ENCODE measurements around the gene ZNF30.
"Not testable (repeated sequence)": the region's sequence is repeated elsewhere in the genome, so short reads cannot be mapped to it uniquely, and the experiment has no call there.

The ZNF30 gene

GRCh38 chr19:34938886-34939285 lies 12.2 kb downstream of the ZNF30 start:
- DNase-seq = no peak
- no peak for TF ChIP-seq POLR2A (IDR thresholded peaks at IDR 0.05; ENCODE audit: low read length)
- TF ChIP-seq GATA1 (IDR thresholded peaks at IDR 0.05; ENCODE audit: low read depth, low read length) = no peak

DNA sequence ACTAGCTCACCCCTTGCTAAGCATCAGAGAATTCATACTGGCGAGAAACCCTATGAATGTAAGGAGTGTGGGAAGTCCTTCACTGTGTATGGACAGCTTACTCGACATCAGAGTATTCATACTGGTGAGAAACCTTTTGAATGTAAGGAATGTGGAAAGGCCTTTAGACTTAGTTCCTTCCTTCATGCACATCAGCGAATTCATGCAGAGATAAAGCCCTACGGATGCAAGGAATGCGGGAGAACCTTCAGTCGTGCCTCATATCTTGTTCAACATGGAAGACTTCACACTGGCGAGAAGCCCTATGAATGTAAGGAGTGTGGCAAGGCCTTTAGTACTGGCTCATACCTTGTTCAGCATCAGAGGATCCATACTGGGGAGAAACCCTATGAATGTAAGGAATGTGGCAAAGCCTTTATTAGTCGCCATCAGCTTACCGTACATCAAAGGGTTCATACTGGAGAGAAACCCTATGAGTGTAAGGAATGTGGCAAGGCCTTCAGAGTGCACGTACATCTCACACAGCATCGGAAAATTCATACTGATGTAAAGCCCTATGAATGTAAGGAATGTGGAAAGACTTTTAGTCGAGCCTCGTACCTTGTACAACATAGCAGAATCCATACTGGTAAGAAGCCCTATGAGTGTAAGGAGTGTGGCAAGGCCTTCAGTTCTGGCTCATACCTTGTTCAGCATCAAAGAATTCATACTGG lies 17.3 kb downstream of the ZNF30 start:
- no peak for DNase-seq
- TF ChIP-seq POLR2A (IDR thresholded peaks at IDR 0.05; ENCODE audit: low read length) = no peak
- TF ChIP-seq GATA1 (IDR thresholded peaks at IDR 0.05; ENCODE audit: low read depth, low read length) = no peak

DNA sequence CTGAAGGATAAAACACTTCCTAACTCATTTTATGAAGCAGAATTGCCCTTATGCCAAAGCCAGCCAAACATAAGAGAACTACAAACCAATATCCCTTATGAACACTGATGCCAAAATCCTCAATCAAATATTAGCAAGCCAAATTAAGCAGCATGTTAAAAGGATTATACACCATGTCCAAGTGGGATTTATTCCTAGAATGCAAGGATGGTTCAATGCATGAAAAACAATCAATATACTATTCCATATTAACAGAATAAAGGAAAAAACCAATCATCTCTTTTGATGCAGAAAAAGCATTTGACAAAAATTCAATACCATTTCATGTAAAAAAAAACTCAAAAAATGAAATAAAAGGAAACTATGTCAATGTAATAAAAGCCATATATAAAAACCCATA lies 26.4 kb downstream of the ZNF30 start:
- no peak for TF ChIP-seq POLR2A (IDR thresholded peaks at IDR 0.05; ENCODE audit: low read length)
- no peak for TF ChIP-seq GATA1 (IDR thresholded peaks at IDR 0.05; ENCODE audit: low read depth, low read length)
- no peak for DNase-seq

DNA sequence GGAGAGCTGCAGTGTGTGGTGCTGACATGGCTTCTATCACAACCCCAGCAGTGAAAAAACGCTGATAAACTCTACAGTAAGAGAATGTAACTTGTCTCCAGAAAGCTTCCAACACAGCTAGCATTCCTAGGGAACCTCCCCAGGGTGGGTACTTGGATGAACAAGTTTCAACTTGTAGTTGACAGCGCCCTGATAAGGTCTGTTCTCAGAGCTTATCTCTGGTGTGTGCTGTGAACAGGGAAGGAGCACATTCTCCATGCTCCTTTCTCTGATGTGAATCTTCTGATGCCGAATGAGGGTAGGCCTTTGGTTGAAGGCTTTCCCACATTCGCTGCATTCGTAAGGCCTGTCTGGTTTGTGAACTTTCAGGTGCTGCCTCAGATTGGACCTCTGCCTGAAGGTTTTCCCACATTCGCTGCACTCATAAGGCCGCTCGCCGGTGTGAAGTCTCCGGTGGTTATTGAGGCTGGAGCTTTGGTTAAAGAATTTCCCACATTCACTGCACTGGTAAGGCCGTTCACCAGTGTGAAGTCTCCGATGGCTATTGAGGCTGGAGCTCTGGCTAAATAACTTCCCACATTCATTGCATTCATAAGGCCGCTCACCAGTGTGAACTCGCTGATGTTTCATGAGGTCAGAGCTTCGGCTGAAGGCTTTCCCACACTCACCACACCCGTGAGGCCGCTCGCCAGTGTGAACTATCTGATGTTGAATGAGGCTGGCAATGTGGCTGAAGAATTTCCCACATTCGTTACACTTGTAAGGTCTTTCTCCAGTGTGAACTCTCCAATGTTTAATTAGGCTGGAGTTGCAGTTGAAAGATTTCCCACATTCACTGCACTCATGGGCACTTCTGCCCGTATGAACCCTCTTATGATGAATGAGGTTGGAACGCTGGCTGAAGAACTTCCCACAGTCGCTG lies 31.4 kb downstream of the ZNF30 start:
- DNase-seq = no peak
- TF ChIP-seq POLR2A (IDR thresholded peaks at IDR 0.05; ENCODE audit: low read length) (no peak), GATA1 (IDR thresholded peaks at IDR 0.05; ENCODE audit: low read depth, low read length) (no peak)

- no peak for DNase-seq
- no peak for TF ChIP-seq POLR2A (IDR thresholded peaks at IDR 0.05; ENCODE audit: low read length)
- TF ChIP-seq GATA1 (IDR thresholded peaks at IDR 0.05; ENCODE audit: low read depth, low read length) = no peak
Observed at GRCh38 chr19:34959021-34959420, 32.3 kb downstream of the ZNF30 start.

DNA sequence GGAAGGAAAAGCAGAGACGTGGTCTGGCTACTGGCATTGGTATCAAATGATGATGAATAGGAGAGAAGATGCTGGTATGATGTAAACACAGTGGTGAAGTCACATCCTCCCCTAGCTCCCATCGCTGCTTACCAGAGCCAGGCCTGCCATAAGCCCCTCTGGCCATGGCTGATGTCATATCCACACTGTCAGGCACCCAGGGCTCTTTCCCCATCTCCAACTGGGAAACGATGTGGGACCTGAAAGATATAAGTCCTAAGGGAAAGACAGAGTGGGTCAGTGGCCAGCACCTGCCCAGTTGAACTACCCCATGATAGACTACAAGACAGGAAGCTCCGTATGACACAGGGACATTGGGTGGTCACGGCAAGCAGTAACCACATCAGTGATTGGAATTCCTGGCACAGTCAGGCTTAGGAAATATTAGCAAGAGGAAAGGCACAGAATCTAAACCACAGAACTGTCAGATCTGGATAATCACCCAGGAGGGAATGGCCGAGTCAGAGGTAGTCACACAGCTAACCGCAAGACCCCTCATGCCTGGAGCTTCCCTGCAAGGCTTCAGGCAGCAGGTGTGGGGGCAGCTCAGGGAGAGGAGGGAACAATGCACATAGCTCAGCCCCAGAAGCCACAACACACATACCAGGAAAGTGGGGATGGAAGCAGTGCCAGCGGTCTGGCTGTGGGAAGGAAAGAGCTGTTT lies 33.6 kb downstream of the ZNF30 start:
- no peak for TF ChIP-seq POLR2A (IDR thresholded peaks at IDR 0.05; ENCODE audit: low read length)
- TF ChIP-seq GATA1 (IDR thresholded peaks at IDR 0.05; ENCODE audit: low read depth, low read length) = no peak
- DNase-seq = no peak

DNA sequence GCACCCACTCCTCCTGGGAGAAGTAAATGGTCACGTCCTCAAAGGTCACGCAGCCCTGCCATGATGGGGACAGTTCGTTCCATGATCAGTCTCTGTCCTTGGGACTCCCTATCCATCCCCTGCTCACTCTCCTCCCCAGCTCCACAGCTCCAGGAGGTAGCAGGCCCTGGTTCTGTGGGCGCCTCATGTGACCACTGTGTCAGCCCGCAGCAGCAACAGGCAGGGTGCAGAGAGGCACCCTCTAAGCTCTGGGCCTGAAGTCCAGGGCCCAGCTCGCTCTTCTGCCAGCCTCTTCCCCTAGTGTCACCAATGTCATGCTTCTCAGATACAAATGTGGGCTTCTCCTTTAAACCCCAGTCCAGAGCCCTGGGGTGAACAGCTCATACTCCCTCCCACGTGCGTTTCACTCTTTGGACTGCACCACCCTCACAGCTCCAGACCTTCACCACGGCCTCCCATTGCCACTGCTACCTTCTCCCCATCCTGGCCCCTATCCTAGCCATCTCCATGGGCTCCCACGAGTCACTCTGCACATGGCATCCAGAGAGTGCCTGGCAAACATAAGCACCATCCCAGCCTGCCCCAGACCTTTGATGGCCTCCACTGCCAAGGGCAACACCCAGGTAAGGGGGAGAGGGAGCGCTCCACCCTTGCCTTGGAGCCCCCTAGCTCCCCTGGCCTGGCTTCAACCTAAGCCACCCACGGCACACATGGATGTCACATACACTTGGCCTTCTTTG lies 34.4 kb downstream of the ZNF30 start:
- no peak for DNase-seq
- TF ChIP-seq GATA1 (IDR thresholded peaks at IDR 0.05; ENCODE audit: low read depth, low read length) = no peak
- TF ChIP-seq POLR2A (IDR thresholded peaks at IDR 0.05; ENCODE audit: low read length) = no peak

DNA sequence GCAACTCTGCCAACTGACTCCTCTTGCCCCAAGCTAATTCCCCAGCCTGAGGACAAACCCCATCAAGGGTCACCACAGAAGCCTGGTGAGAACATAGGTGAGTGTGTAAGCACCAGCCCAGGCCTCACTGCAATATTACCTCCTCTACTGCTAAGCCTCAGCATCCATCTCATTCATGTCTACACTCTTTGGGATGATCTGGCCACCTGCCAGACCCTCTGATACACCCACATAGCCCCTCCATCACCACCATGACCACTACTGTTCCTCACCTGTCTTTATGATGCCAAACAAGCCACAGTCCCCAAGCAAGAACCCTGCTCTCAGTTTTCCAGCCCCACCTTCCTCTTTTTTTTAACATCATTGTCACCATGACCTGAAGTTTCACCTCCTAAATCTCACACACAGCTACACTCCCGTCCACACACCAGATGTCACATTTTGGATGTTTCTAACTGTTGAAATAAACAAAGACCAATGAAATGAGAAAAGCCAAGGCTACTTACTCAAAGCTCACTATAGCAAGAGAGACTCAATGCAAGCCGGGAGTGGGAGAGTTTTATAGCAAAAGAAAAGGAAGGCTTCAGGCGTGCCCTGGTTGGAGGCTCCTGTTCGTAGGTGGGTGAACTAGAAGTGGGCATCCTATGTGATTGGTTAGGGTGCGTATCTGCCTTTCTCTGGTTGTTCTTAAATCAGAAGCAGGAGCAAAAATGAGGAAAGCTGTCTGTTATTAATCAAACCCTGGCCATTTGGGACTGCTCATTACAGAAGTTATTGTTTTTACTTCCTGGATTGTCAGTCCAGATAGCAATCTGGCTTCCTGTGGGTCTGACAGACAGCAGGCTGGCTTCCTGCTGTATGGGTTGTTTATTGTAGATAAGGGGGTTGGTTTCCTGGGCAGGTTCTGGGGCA lies 35.3 kb downstream of the ZNF30 start:
- TF ChIP-seq GATA1 (IDR thresholded peaks at IDR 0.05; ENCODE audit: low read depth, low read length) (no peak), POLR2A (IDR thresholded peaks at IDR 0.05; ENCODE audit: low read length) (no peak)
- peak in 1 of 2 experiments; percentile 67 for DNase-seq

GRCh38 chr19:34962687-34963572 lies 36.2 kb downstream of the ZNF30 start:
- no peak for TF ChIP-seq POLR2A (IDR thresholded peaks at IDR 0.05; ENCODE audit: low read length)
- no peak for TF ChIP-seq GATA1 (IDR thresholded peaks at IDR 0.05; ENCODE audit: low read depth, low read length)
- no peak for DNase-seq

GRCh38 chr19:34963573-34964406 lies 37.1 kb downstream of the ZNF30 start, which contains the start of gene ZNF792:
Gene ZNF792 (minus strand): TSS chr19:34964229. CDS start chr19:34963662, 567 bp downstream.
- no peak for TF ChIP-seq GATA1 (IDR thresholded peaks at IDR 0.05; ENCODE audit: low read depth, low read length)
- peak in 1 of 2 experiments; percentile 41 for DNase-seq

- no peak for DNase-seq
- TF ChIP-seq POLR2A (IDR thresholded peaks at IDR 0.05; ENCODE audit: low read length) (no peak), GATA1 (IDR thresholded peaks at IDR 0.05; ENCODE audit: low read depth, low read length) (no peak)
Observed at GRCh38 chr19:34964598-34964997, 37.9 kb downstream of the ZNF30 start.

GRCh38 chr19:34965505-34965904 lies 38.8 kb downstream of the ZNF30 start:
- DNase-seq = not testable (repeated sequence)
